PC-9 (cell line): ENCODE results near the gene C1orf159. TPM values are rescaled to one million over a fixed set of nuclear protein-coding genes. Genes with fewer than 3 reads are reported as not detected.

Source experiments
- BruUV-seq: library from RNA; stranded (reverse); fragments of 400-500 nt; replicated peaks from 2 replicates; lab custom pipeline; 2021; lab: Mats Ljungman, UMichigan
- CTCF ChIA-PET: fragments of 300-600 bp; sonication (Branson Sonifier 250); formaldehyde crosslinking; loops from one replicate; lab custom pipeline; 2022; ENCODE audit warnings: antibody characterized with exemption; lab: Charles Lee
- POLR2A ChIA-PET: fragments of 300-600 bp; sonication (Branson Sonifier 250); formaldehyde crosslinking; loops from one replicate; lab custom pipeline; 2022; ENCODE audit warnings: antibody characterized with exemption; ENCODE audit not compliant: unreplicated experiment; lab: Charles Lee
- DNase-seq, 2 experiments: peaks; one replicate each; pipeline versions ENCODE4 v3.0.0 to v3.0.0-alpha.2; 2015 to 2022; ENCODE audit warnings: mixed read lengths in 1 of 2
- H2AFZ ChIP-seq: fragments of 200-600 bp; sonication (generic); 2 replicates; pipeline ENCODE4 v1.8.1; 2017; ENCODE audit warnings: antibody characterized with exemption
- H3F3A ChIP-seq: fragments of 200-600 bp; sonication (generic); 2 replicates; pipeline ENCODE4 v1.8.1; 2017; ENCODE audit warnings: antibody characterized with exemption, mild to moderate bottlenecking, low read depth; ENCODE audit not compliant: insufficient read depth
- H3K27ac ChIP-seq: fragments of 200-600 bp; sonication (generic); 2 replicates; pipeline ENCODE4 v1.6.1; 2016; ENCODE audit warnings: mixed run types
- H3K27me3 ChIP-seq: fragments of 200-600 bp; sonication (generic); 2 replicates; pipeline ENCODE4 v1.6.1; 2016; ENCODE audit warnings: low read depth, mixed run types; ENCODE audit not compliant: insufficient read depth
- H3K36me3 ChIP-seq: fragments of 200-600 bp; sonication (generic); 2 replicates; pipeline ENCODE4 v1.6.1; 2016; ENCODE audit warnings: low read depth, mixed run types
- H3K4me1 ChIP-seq: fragments of 200-600 bp; sonication (generic); replicated peaks from 2 replicates; pipeline ENCODE4 v1.6.1; 2016; ENCODE audit warnings: mixed run types; ENCODE audit not compliant: insufficient read depth
- H3K4me2 ChIP-seq: fragments of 200-600 bp; sonication (generic); 2 replicates; pipeline ENCODE4 v1.6.1; 2017; ENCODE audit warnings: mixed run types
- H3K4me3 ChIP-seq: fragments of 200-600 bp; sonication (generic); 2 replicates; pipeline ENCODE4 v1.6.1; 2016; ENCODE audit warnings: mixed run types
- H3K79me2 ChIP-seq: fragments of 200-600 bp; sonication (generic); 2 replicates; pipeline ENCODE4 v1.6.1; 2017; ENCODE audit warnings: low read depth, mixed run types
- H3K9me2 ChIP-seq: fragments of 200-600 bp; sonication (generic); 2 replicates; pipeline ENCODE4 v1.8.1; 2017; ENCODE audit warnings: mild to moderate bottlenecking; ENCODE audit not compliant: insufficient read depth
- H3K9me3 ChIP-seq: fragments of 200-600 bp; sonication (generic); 2 replicates; pipeline ENCODE4 v1.8.1; 2016; ENCODE audit warnings: low read depth; ENCODE audit not compliant: insufficient read depth
- H4K20me1 ChIP-seq: fragments of 200-600 bp; sonication (generic); 2 replicates; pipeline ENCODE4 v1.8.1; 2017; ENCODE audit not compliant: insufficient read depth
- EZH2 ChIP-seq: fragments of 200-600 bp; sonication (generic); IDR thresholded peaks from 2 replicates; pipeline ENCODE4 v1.8.0; 2017; ENCODE audit warnings: antibody characterized with exemption, low read depth
- intact Hi-C: fragments of 100-400 bp; cut with micrococcal nuclease; formaldehyde crosslinking; loops from one replicate; pipeline ENCODE4 v1.10.0; 2022; ENCODE audit not compliant: unreplicated experiment
- total RNA-seq: library from RNA; stranded (reverse); gene quantifications from 2 replicates; pipeline ENCODE4 v1.2.3, GENCODE V29; 2021
- TF ChIP-seq, protein P1 (sequence below): fragments of 200-600 bp; sonication (generic); conservative IDR thresholded peaks from 2 replicates; pipeline ENCODE4 v1.6.1; 2017; ENCODE audit warnings: mixed run types, antibody characterized with exemption, mild to moderate bottlenecking, moderate library complexity

C1orf159 gene
- total RNA-seq, 1 experiment from 2014 or later: 31.1 TPM

GRCh38 chr1:1111516-1112236, 4.2 kb downstream of the C1orf159 start:
- Histone ChIP-seq H3K79me2 (peaks cover 74% of the 10 kb centered on the region), H3F3A (peaks cover 7% of the 10 kb centered on the region; the same call in 1 of the 2 replicates), H3K9me2 (no peaks in the 10 kb centered on the region), H3K27me3 (no peaks in the 10 kb centered on the region), H3K4me1 (peaks cover 27% of the 10 kb centered on the region), H3K36me3 (peaks cover 11% of the 10 kb centered on the region; the same call in 1 of the 2 replicates), H3K4me3 (no peak overlapping the region), H3K27ac (no peak overlapping the region), H2AFZ (no peak overlapping the region), H3K4me2 (no peak overlapping the region), H4K20me1 (no peaks in the 10 kb centered on the region), H3K9me3 (no peaks in the 10 kb centered on the region)
- CTCF ChIA-PET: interaction anchor here (0.6 kb wide), 1 partner anchor 18 kb away, joined by 4 read pairs; no protein-coding TSS in a partner anchor
- intact Hi-C loops: no loop called here
- no TSS peak for BruUV-seq
- POLR2A ChIA-PET: no interaction called here
- no peak for DNase-seq
- TF ChIP-seq, protein P1, sequence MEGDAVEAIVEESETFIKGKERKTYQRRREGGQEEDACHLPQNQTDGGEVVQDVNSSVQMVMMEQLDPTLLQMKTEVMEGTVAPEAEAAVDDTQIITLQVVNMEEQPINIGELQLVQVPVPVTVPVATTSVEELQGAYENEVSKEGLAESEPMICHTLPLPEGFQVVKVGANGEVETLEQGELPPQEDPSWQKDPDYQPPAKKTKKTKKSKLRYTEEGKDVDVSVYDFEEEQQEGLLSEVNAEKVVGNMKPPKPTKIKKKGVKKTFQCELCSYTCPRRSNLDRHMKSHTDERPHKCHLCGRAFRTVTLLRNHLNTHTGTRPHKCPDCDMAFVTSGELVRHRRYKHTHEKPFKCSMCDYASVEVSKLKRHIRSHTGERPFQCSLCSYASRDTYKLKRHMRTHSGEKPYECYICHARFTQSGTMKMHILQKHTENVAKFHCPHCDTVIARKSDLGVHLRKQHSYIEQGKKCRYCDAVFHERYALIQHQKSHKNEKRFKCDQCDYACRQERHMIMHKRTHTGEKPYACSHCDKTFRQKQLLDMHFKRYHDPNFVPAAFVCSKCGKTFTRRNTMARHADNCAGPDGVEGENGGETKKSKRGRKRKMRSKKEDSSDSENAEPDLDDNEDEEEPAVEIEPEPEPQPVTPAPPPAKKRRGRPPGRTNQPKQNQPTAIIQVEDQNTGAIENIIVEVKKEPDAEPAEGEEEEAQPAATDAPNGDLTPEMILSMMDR: no peak
- no peak for TF ChIP-seq EZH2

- no peaks in the 10 kb centered on the region for H3K27me3 ChIP-seq
- TF ChIP-seq, protein P1: no peak
- no peak for TF ChIP-seq EZH2
- H3K27ac ChIP-seq: peak overlapping the region; percentile 68; the same call in 1 of the 2 replicates
- H3K4me1 ChIP-seq: peaks cover 27% of the 10 kb centered on the region
- intact Hi-C loops: no loop called here
- peaks cover 81% of the 10 kb centered on the region for H3K79me2 ChIP-seq
- H3K4me2 ChIP-seq: peak overlapping the region; percentile 65
- no peaks in the 10 kb centered on the region for H3K9me2 ChIP-seq
- no TSS peak for BruUV-seq
- no peak overlapping the region for H2AFZ ChIP-seq
- CTCF ChIA-PET: no interaction called here
- H3K4me3 ChIP-seq: 0 out of 2 replicates have a peak overlapping the region, but pooled peaks have one; percentile 25
- DNase-seq: no peak
- H3K36me3 ChIP-seq: peaks cover 11% of the 10 kb centered on the region; the same call in 1 of the 2 replicates
- H3K9me3 ChIP-seq: no peaks in the 10 kb centered on the region
- H4K20me1 ChIP-seq: no peaks in the 10 kb centered on the region
- peaks cover 7% of the 10 kb centered on the region; the same call in 1 of the 2 replicates for H3F3A ChIP-seq
- POLR2A ChIA-PET: no interaction called here
Measured at GRCh38 chr1:1110561-1110971, 5.3 kb downstream of the C1orf159 start.

DNA sequence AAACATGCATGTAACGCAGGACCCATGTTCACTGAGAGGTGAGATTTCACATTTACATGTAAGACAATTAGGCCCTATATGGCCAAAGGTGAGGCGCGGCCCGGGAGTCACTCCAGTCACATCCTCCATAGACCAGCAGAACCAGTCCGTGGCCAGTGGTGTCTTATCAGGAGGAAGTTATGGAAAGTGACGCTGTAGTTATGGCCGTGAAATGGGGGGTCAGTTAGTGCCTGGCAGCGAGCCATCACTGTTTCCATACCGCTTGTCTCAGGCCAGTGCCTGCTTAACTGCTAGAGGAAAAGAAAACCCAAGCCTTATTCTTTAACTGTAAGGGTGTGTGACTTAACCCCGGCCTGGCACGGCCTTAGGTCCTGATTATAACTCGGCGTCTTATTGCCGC, 6.1 kb downstream of the C1orf159 start:
- no peak overlapping the region for H2AFZ ChIP-seq
- peaks cover 76% of the 10 kb centered on the region for H3K79me2 ChIP-seq
- peak overlapping the region; percentile 68 for H3K27ac ChIP-seq
- DNase-seq: peak; percentile 78 to 89
- POLR2A ChIA-PET: no interaction called here
- peaks cover 7% of the 10 kb centered on the region; the same call in 1 of the 2 replicates for H3F3A ChIP-seq
- no peaks in the 10 kb centered on the region for H3K9me3 ChIP-seq
- TF ChIP-seq EZH2: no peak
- TF ChIP-seq, protein P1: no peak
- no peaks in the 10 kb centered on the region for H3K27me3 ChIP-seq
- 0 out of 2 replicates have a peak overlapping the region, but pooled peaks have one; percentile 25 for H3K4me3 ChIP-seq
- H3K9me2 ChIP-seq: no peaks in the 10 kb centered on the region
- intact Hi-C loops: no loop called here
- peaks cover 11% of the 10 kb centered on the region; the same call in 1 of the 2 replicates for H3K36me3 ChIP-seq
- peak overlapping the region; percentile 65 for H3K4me2 ChIP-seq
- no TSS peak for BruUV-seq
- CTCF ChIA-PET: no interaction called here
- H3K4me1 ChIP-seq: peaks cover 26% of the 10 kb centered on the region
- H4K20me1 ChIP-seq: no peaks in the 10 kb centered on the region
